Measurements from ENCODE around the gene NCAPG2. TPM values are rescaled to one million over a fixed set of nuclear protein-coding genes. Genes with fewer than 3 reads are reported as not detected.

NCAPG2 gene
- total and polyA plus RNA-seq, 2 donors from 2014 or later: 1.3 to 6.3 TPM

DNA sequence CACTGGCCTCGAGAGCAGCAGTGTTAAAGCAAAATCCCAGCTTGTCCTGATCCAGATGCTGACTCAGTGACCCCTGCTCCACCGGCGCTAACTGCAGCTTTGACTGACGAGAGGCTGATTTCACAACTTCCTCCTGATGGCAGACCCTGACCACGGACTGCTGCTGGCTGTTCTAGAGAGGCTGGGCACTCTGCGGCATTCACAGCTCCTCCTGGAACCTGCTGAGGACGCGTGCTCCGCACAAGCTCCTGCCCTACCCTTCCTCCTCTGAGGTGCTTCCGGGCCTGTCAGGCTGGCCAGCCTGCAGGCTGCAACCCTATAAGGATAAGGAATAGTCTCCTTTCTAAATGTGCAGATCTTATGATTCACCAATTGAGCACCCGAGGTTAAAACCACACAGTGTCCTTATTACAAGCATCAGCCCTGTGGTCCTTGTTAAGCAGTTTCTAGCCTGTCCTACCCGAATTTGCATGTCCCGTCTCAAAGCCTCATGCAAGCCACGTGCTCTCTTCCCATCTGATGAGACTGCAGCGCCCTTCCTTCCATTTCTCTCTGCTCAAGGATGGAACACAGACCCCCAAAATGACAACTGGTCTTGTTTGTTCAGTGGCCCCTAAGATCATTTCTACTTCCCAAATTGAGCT, 35.5 kb upstream of the NCAPG2 start:
- no peaks in the 10 kb centered on the region for H3K9me3 ChIP-seq (ENCODE audit: control insufficient read depth in 2 of 3, insufficient read depth in 1 of 3, low read length in 3 of 3)
- DNase-seq (no peak), FAIRE-seq (no peak)
- H3K9ac ChIP-seq (ENCODE audit: low read length in 3 of 3): no peak overlapping the region
- H3K4me1 ChIP-seq (ENCODE audit: control insufficient read depth in 2 of 3, insufficient read depth in 2 of 3, low read depth in 1 of 3, low read length in 3 of 3): no peaks in the 10 kb centered on the region
- TF ChIP-seq, protein P1, sequence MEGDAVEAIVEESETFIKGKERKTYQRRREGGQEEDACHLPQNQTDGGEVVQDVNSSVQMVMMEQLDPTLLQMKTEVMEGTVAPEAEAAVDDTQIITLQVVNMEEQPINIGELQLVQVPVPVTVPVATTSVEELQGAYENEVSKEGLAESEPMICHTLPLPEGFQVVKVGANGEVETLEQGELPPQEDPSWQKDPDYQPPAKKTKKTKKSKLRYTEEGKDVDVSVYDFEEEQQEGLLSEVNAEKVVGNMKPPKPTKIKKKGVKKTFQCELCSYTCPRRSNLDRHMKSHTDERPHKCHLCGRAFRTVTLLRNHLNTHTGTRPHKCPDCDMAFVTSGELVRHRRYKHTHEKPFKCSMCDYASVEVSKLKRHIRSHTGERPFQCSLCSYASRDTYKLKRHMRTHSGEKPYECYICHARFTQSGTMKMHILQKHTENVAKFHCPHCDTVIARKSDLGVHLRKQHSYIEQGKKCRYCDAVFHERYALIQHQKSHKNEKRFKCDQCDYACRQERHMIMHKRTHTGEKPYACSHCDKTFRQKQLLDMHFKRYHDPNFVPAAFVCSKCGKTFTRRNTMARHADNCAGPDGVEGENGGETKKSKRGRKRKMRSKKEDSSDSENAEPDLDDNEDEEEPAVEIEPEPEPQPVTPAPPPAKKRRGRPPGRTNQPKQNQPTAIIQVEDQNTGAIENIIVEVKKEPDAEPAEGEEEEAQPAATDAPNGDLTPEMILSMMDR (IDR thresholded peaks at IDR 0.05; ENCODE audit: borderline replicate concordance, extremely low read depth, insufficient read depth): no peak
- H3K4me3 ChIP-seq (ENCODE audit: low read length in 3 of 3): no peak overlapping the region
- intact Hi-C loops (cut with DNase I): no loop called here
- no peak overlapping the region for H3K27ac ChIP-seq (ENCODE audit: low read depth in 2 of 2, low read length in 2 of 2)
- peaks cover 0 to 50% (median 34%) of the 10 kb centered on the region in 3 donors for H3K36me3 ChIP-seq (ENCODE audit: control insufficient read depth in 2 of 3, insufficient read depth in 3 of 3, low read length in 3 of 3)
- no peaks in the 10 kb centered on the region for H3K27me3 ChIP-seq (ENCODE audit: control insufficient read depth, insufficient read depth, low read length)

DNA sequence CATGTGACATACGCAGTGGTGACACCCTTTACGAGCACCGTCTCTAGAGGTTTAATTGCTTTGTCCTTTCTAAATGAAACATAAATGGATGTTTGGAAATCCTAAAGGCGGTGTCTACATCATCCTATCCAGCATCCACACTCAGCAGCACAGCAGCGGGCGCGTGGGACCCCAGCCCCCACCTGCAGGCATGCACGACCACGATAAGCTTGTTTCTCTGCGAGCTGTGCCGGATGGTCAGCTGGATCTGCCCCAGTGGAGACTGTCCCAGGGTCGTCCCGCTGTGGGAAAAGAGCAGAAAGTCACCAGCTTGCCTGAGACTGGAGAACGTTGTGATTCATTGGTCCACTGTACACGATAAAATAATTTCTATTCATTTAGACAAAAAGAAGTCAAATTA, 34.2 kb upstream of the NCAPG2 start:
- FAIRE-seq (no peak), DNase-seq (no peak)
- intact Hi-C loops (cut with DNase I): no loop called here
- no peaks in the 10 kb centered on the region for H3K9me3 ChIP-seq (ENCODE audit: control insufficient read depth in 2 of 3, insufficient read depth in 1 of 3, low read length in 3 of 3)
- H3K9ac ChIP-seq (ENCODE audit: low read length in 3 of 3): no peak overlapping the region
- H3K27me3 ChIP-seq (ENCODE audit: control insufficient read depth, insufficient read depth, low read length): no peaks in the 10 kb centered on the region
- H3K36me3 ChIP-seq (ENCODE audit: control insufficient read depth in 2 of 3, insufficient read depth in 3 of 3, low read length in 3 of 3): peaks cover 0 to 54% (median 37%) of the 10 kb centered on the region in 3 donors
- H3K4me1 ChIP-seq (ENCODE audit: control insufficient read depth in 2 of 3, insufficient read depth in 2 of 3, low read depth in 1 of 3, low read length in 3 of 3): no peaks in the 10 kb centered on the region
- H3K27ac ChIP-seq (ENCODE audit: low read depth in 2 of 2, low read length in 2 of 2): no peak overlapping the region
- no peak overlapping the region for H3K4me3 ChIP-seq (ENCODE audit: low read length in 3 of 3)
- TF ChIP-seq, protein P1 (IDR thresholded peaks at IDR 0.05; ENCODE audit: borderline replicate concordance, extremely low read depth, insufficient read depth): no peak

- TF ChIP-seq, protein P1 (IDR thresholded peaks at IDR 0.05; ENCODE audit: borderline replicate concordance, extremely low read depth, insufficient read depth): no peak
- peaks cover 0 to 46% (median 31%) of the 10 kb centered on the region in 3 donors for H3K36me3 ChIP-seq (ENCODE audit: control insufficient read depth in 2 of 3, insufficient read depth in 3 of 3, low read length in 3 of 3)
- H3K27ac ChIP-seq (ENCODE audit: low read depth in 2 of 2, low read length in 2 of 2): no peak overlapping the region
- no peaks in the 10 kb centered on the region for H3K4me1 ChIP-seq (ENCODE audit: control insufficient read depth in 2 of 3, insufficient read depth in 2 of 3, low read depth in 1 of 3, low read length in 3 of 3)
- no peak overlapping the region for H3K9ac ChIP-seq (ENCODE audit: low read length in 3 of 3)
- intact Hi-C loops (cut with DNase I): no loop called here
- DNase-seq: no peak
- no peaks in the 10 kb centered on the region for H3K27me3 ChIP-seq (ENCODE audit: control insufficient read depth, insufficient read depth, low read length)
- no peak overlapping the region for H3K4me3 ChIP-seq (ENCODE audit: low read length in 3 of 3)
- no peak for FAIRE-seq
- no peaks in the 10 kb centered on the region for H3K9me3 ChIP-seq (ENCODE audit: control insufficient read depth in 2 of 3, insufficient read depth in 1 of 3, low read length in 3 of 3)
These were observed 32.6 kb upstream of the NCAPG2 start for GRCh38 chr7:158737064-158737695.
